ENCODE data around the gene TPPP2.

TPPP2 gene

GRCh38 chr14:21025371-21026273, 4.4 kb upstream of the TPPP2 start:
- TF ChIP-seq CTCF (IDR thresholded peaks at IDR 0.05): no peak

- no peak for TF ChIP-seq CTCF (IDR thresholded peaks at IDR 0.05)
Observed at GRCh38 chr14:21026274-21026987, 3.6 kb upstream of the TPPP2 start.

- TF ChIP-seq CTCF (IDR thresholded peaks at IDR 0.05): no peak
Observed at GRCh38 chr14:21026988-21027315, 3.1 kb upstream of the TPPP2 start.

- TF ChIP-seq CTCF (IDR thresholded peaks at IDR 0.05): no peak
Observed at GRCh38 chr14:21030531-21030930, 514 bp downstream of the TPPP2 start.

- TF ChIP-seq CTCF (IDR thresholded peaks at IDR 0.05): no peak
Observed at GRCh38 chr14:21032326-21033132, 2.5 kb downstream of the TPPP2 start.

GRCh38 chr14:21033133-21033698, 3.2 kb downstream of the TPPP2 start:
- TF ChIP-seq CTCF (IDR thresholded peaks at IDR 0.05): no peak

- no peak for TF ChIP-seq CTCF (IDR thresholded peaks at IDR 0.05)
Observed at GRCh38 chr14:21034707-21035106, 4.7 kb downstream of the TPPP2 start, which contains the start of gene RNASE13. TSS of gene RNASE13 (minus strand) at chr14:21034807. CDS start at chr14:21034288, 519 bp downstream.
